GM19324 (cell line): Measurements from ENCODE around the gene SPAG8.

Experiments used
- ATAC-seq: cut with Tn5 transposase; IDR thresholded peaks from one replicate; pipeline ENCODE4 v1.9.1; 2021; ENCODE audit warnings: mild to moderate bottlenecking, moderate library complexity; ENCODE audit not compliant: unreplicated experiment, low FRiP score

The SPAG8 gene

GRCh38 chr9:35840881-35841644 lies 29.0 kb upstream of the SPAG8 start:
- no peak for ATAC-seq

GRCh38 chr9:35839926-35840325 lies 27.9 kb upstream of the SPAG8 start:
- no peak for ATAC-seq

- no peak for ATAC-seq
These were observed 24.5 kb upstream of the SPAG8 start for GRCh38 chr9:35836595-35836994.

DNA sequence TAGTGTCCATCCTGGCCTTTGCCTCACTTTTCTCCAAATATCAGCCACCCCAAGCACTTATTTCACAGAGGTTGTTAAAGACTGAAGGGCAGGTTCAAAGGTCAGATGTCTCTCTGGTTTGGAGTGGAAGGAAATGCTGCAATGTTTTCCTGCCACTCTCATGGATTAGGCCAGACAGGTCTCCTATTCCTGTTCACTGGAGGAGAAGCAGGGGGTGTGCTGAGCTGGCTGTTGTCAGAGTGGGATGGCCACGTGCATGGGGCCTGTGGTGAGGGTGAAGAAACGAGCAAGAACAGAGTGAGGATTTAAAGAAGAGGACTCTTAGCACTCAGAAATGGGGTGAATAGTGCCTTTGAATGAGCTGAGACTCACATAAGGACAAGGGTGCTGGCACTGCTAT lies 23.7 kb upstream of the SPAG8 start:
- no peak for ATAC-seq

- no peak for ATAC-seq
These were observed 23.2 kb upstream of the SPAG8 start for GRCh38 chr9:35835216-35835632.

GRCh38 chr9:35834260-35835215 lies 22.5 kb upstream of the SPAG8 start:
- ATAC-seq: no peak

DNA sequence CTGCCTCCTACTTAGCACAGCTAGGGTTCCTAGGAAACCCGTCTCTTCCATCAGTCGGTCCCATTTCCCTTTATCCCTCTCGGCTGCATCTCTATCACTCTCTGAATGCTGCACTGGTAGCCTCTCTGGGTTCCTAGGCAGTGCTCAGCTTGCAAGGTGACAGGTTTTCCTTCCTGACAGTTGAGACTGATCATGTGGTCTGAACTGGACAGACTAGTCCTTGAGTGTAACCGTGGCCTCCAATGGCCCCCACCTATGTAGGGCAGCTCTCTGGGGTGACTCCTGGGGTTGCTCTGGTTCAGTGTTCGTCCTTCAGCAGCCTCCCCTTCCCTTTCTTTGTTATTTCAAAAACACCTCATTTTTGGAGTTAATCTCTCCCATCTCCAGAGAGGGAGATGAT lies 20.8 kb upstream of the SPAG8 start:
- no peak for ATAC-seq

DNA sequence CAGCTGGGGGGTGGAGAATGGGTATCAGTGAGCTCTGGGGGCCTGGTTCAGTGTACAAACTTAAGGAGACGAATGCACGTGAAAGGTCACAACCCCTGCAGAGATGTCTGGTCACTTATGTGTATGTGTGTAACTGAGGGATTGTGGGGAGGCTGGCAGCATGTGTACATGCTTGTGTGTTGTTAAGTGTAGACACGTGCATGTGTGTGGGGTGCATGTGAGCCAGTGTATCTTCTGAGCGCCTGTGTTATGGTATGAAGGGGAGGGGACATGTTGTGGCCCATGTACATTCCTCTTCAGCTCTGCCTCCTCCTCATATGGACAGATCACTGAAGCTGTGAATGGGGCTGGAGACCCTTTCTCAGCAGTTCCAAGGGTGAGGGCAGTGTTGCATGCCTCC lies 19.0 kb upstream of the SPAG8 start:
- ATAC-seq: no peak

- ATAC-seq: no peak
These were observed 17.7 kb upstream of the SPAG8 start for GRCh38 chr9:35829764-35830096.

DNA sequence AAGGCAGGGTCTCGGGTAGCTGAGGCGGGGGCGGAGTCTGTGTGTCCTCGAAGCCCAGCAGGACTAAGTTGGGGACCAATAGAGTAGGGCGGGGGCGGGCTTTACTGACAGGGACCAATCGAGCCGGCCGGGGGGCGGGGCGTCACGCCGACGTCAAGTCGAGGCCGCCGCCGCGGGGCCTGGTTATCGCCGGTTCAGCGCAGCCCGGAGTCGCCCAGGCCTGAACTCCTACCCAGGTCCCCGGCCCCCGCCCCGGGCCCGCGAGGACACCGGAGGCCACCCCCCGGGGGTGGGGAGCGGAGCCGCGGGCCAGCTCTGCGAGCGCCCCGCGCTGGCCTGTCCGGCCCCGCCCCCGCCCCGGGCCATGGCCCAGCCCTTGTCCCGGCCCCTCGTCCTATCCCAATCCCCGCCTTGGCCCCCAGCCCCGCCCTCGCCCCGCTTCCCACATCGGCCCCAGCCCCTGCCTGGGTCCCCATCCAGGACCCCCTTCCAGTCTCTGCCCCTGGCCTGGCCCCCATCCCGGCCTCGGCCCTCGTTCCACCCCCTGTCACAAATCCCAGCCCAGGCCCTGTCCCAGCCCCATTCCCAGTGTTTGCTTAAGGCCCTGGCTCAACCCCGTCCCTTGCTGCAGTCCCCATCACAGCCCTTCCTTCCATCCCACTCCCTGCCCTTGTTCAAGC lies 17.2 kb upstream of the SPAG8 start, which contains the start of gene TMEM8B:
TMEM8B (plus strand) TSS at position 145 of the 680 bp plus-strand sequence; CDS start at position 365, 220 bp downstream.
- peak; percentile 78 for ATAC-seq

- ATAC-seq: no peak
These were observed 16.6 kb upstream of the SPAG8 start, which contains the start of gene FAM221B for GRCh38 chr9:35828716-35829083. Gene FAM221B (minus strand): TSS chr9:35828732. CDS start chr9:35826161, 2,571 bp downstream.

GRCh38 chr9:35827486-35827885 lies 15.4 kb upstream of the SPAG8 start:
- ATAC-seq: no peak

- peak; percentile 35 for ATAC-seq
These were observed 14.1 kb upstream of the SPAG8 start for GRCh38 chr9:35826071-35826701.

DNA sequence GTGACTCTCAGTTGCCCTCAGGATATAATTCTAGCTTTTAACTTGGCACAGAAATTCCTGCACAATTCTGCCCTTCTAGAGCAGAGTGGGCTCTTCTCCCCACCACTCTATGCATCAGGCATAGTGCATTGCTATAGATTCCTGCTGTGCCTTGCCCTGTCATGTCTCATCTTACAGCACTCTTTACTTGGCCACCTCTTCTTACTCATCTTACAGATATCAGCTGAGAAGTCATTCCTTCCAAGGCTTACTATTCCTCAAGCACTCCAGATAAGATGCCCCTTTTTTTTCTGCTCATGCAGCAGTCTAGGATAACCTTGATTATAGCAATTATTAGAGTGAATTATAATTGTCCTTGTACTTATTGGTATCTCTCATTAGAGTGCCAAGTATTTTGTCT lies 10.9 kb upstream of the SPAG8 start:
- ATAC-seq: no peak

- no peak for ATAC-seq
These were observed 8.0 kb upstream of the SPAG8 start for GRCh38 chr9:35820076-35820475.

GRCh38 chr9:35818341-35818740 lies 6.3 kb upstream of the SPAG8 start:
- no peak for ATAC-seq

GRCh38 chr9:35816708-35817107 lies 4.6 kb upstream of the SPAG8 start:
- no peak for ATAC-seq

GRCh38 chr9:35814841-35815543 lies 2.9 kb upstream of the SPAG8 start, which contains the start of gene HINT2:
Gene HINT2 (minus strand): TSS chr9:35815042. CDS start chr9:35814979, 63 bp downstream.
- ATAC-seq: peak; percentile 79

GRCh38 chr9:35814106-35814840 lies 2.2 kb upstream of the SPAG8 start:
- peak; percentile 22 for ATAC-seq
